Effector memory CD4-positive, alpha-beta T cell (primary cell): ENCODE results near the gene ZSCAN20.

ENCODE experiments used
- DNase-seq, 3 donors: peaks; one replicate each; pipeline ENCODE4 v3.0.0-alpha.2; 2020
- H3K27ac ChIP-seq: 2 replicates; pipeline ENCODE4 v1.7.0; 2013; ENCODE audit warnings: mild to moderate bottlenecking, low read length, moderate library complexity; ENCODE audit not compliant: insufficient read depth, poor library complexity, severe bottlenecking
- H3K27me3 ChIP-seq: replicated peaks from 2 replicates; pipeline ENCODE4 v1.7.0; 2013; ENCODE audit warnings: mild to moderate bottlenecking, low read length; ENCODE audit not compliant: insufficient read depth, control insufficient read depth, poor library complexity, severe bottlenecking
- H3K36me3 ChIP-seq: 2 replicates; pipeline ENCODE4 v1.7.0; 2013; ENCODE audit warnings: mild to moderate bottlenecking, low read length, moderate library complexity; ENCODE audit not compliant: control insufficient read depth, insufficient read depth
- H3K4me1 ChIP-seq: 2 replicates; pipeline ENCODE4 v1.7.0; 2013; ENCODE audit warnings: low read length, mild to moderate bottlenecking; ENCODE audit not compliant: control insufficient read depth, insufficient read depth, poor library complexity, severe bottlenecking
- H3K4me3 ChIP-seq: 2 replicates; pipeline ENCODE4 v1.7.0; 2013; ENCODE audit warnings: low read length, low read depth, mild to moderate bottlenecking; ENCODE audit not compliant: insufficient read depth, poor library complexity, severe bottlenecking
- H3K9me3 ChIP-seq: 2 replicates; pipeline ENCODE4 v1.7.0; 2013; ENCODE audit warnings: mild to moderate bottlenecking, low read length, moderate library complexity; ENCODE audit not compliant: control insufficient read depth

Gene ZSCAN20

GRCh38 chr1:33473900-33474299 lies 1.5 kb downstream of the ZSCAN20 start:
- no peak for DNase-seq
- Histone ChIP-seq H3K36me3 (no peaks in the 10 kb centered on the region), H3K27ac (no peak overlapping the region), H3K4me3 (no peak overlapping the region), H3K9me3 (no peaks in the 10 kb centered on the region), H3K27me3 (no peaks in the 10 kb centered on the region), H3K4me1 (no peaks in the 10 kb centered on the region)

GRCh38 chr1:33477451-33477850 lies 5.0 kb downstream of the ZSCAN20 start:
- H3K36me3 ChIP-seq: peaks cover 3% of the 10 kb centered on the region
- H3K9me3 ChIP-seq: no peaks in the 10 kb centered on the region
- H3K4me1 ChIP-seq: no peaks in the 10 kb centered on the region
- no peak overlapping the region for H3K27ac ChIP-seq
- no peak for DNase-seq
- no peaks in the 10 kb centered on the region for H3K27me3 ChIP-seq
- no peak overlapping the region for H3K4me3 ChIP-seq

GRCh38 chr1:33482412-33482811 lies 10.0 kb downstream of the ZSCAN20 start:
- Histone ChIP-seq H3K9me3 (no peaks in the 10 kb centered on the region), H3K36me3 (peaks cover 3% of the 10 kb centered on the region), H3K4me3 (no peak overlapping the region), H3K27me3 (no peaks in the 10 kb centered on the region), H3K27ac (no peak overlapping the region), H3K4me1 (no peaks in the 10 kb centered on the region)
- DNase-seq: no peak

- H3K4me3 ChIP-seq: no peak overlapping the region
- peaks cover 21% of the 10 kb centered on the region for H3K36me3 ChIP-seq
- DNase-seq: no peak
- H3K27me3 ChIP-seq: no peaks in the 10 kb centered on the region
- no peaks in the 10 kb centered on the region for H3K4me1 ChIP-seq
- peaks cover 8% of the 10 kb centered on the region for H3K9me3 ChIP-seq
- H3K27ac ChIP-seq: no peak overlapping the region
Observed at GRCh38 chr1:33488624-33489023, 16.2 kb downstream of the ZSCAN20 start.

GRCh38 chr1:33494929-33495328 lies 22.5 kb downstream of the ZSCAN20 start:
- H3K4me3 ChIP-seq: no peak overlapping the region
- no peak for DNase-seq

GRCh38 chr1:33497410-33497809 lies 25.0 kb downstream of the ZSCAN20 start:
- no peak for DNase-seq
- Histone ChIP-seq H3K4me1 (no peaks in the 10 kb centered on the region), H3K4me3 (no peak overlapping the region), H3K27me3 (no peaks in the 10 kb centered on the region), H3K27ac (no peak overlapping the region), H3K9me3 (peaks cover 26% of the 10 kb centered on the region), H3K36me3 (peaks cover 4% of the 10 kb centered on the region)

More at GRCh38 chr1:33494929-33495328, 22.5 kb downstream of the ZSCAN20 start:
- no peaks in the 10 kb centered on the region for H3K4me1 ChIP-seq
- peaks cover 12% of the 10 kb centered on the region for H3K36me3 ChIP-seq
- H3K27ac ChIP-seq: no peak overlapping the region
- peaks cover 26% of the 10 kb centered on the region for H3K9me3 ChIP-seq
- no peaks in the 10 kb centered on the region for H3K27me3 ChIP-seq

GRCh38 chr1:33500547-33500946 lies 28.1 kb downstream of the ZSCAN20 start:
- Histone ChIP-seq H3K9me3 (no peaks in the 10 kb centered on the region), H3K4me3 (no peak overlapping the region), H3K27me3 (no peaks in the 10 kb centered on the region), H3K4me1 (no peaks in the 10 kb centered on the region), H3K36me3 (no peaks in the 10 kb centered on the region), H3K27ac (no peak overlapping the region)
- no peak for DNase-seq

GRCh38 chr1:33501309-33501708 lies 28.9 kb downstream of the ZSCAN20 start:
- no peak overlapping the region for H3K4me3 ChIP-seq
- H3K27me3 ChIP-seq: no peaks in the 10 kb centered on the region
- no peaks in the 10 kb centered on the region for H3K4me1 ChIP-seq
- H3K36me3 ChIP-seq: no peaks in the 10 kb centered on the region
- no peak overlapping the region for H3K27ac ChIP-seq
- DNase-seq: no peak
- H3K9me3 ChIP-seq: no peaks in the 10 kb centered on the region

GRCh38 chr1:33501774-33502173 lies 29.3 kb downstream of the ZSCAN20 start:
- H3K27ac ChIP-seq: no peak overlapping the region
- H3K27me3 ChIP-seq: no peaks in the 10 kb centered on the region
- no peak for DNase-seq
- no peak overlapping the region for H3K4me3 ChIP-seq
- H3K36me3 ChIP-seq: no peaks in the 10 kb centered on the region
- no peaks in the 10 kb centered on the region for H3K4me1 ChIP-seq
- no peaks in the 10 kb centered on the region for H3K9me3 ChIP-seq

GRCh38 chr1:33502726-33503125 lies 30.3 kb downstream of the ZSCAN20 start:
- no peaks in the 10 kb centered on the region for H3K4me1 ChIP-seq
- no peak for DNase-seq
- no peaks in the 10 kb centered on the region for H3K36me3 ChIP-seq
- H3K9me3 ChIP-seq: no peaks in the 10 kb centered on the region
- no peak overlapping the region for H3K4me3 ChIP-seq
- no peak overlapping the region for H3K27ac ChIP-seq
- no peaks in the 10 kb centered on the region for H3K27me3 ChIP-seq

GRCh38 chr1:33503506-33503905 lies 31.1 kb downstream of the ZSCAN20 start:
- no peaks in the 10 kb centered on the region for H3K9me3 ChIP-seq
- DNase-seq: no peak
- no peak overlapping the region for H3K4me3 ChIP-seq
- no peaks in the 10 kb centered on the region for H3K36me3 ChIP-seq
- no peaks in the 10 kb centered on the region for H3K27me3 ChIP-seq
- no peaks in the 10 kb centered on the region for H3K4me1 ChIP-seq
- no peak overlapping the region for H3K27ac ChIP-seq
